HepG2 (cell line): Measurements from ENCODE around the gene NIPAL4. TPM values are rescaled to one million over a fixed set of nuclear protein-coding genes. Genes with fewer than 3 reads are reported as not detected.

Experiments
- ATAC-seq: fragments of 200-7000 bp; cut with Tn5 transposase; 3 replicates; pipeline ENCODE4 v1.9.1; 2020; ENCODE audit warnings: mild to moderate bottlenecking, moderate library complexity
- BruUV-seq: library from RNA; stranded (reverse); fragments of 400-500 nt; replicated peaks from 2 replicates; lab custom pipeline; 2021; lab: Mats Ljungman, UMichigan
- CTCF ChIA-PET: fragments of 300-600 bp; formaldehyde crosslinking; extraction: SDS; loops from one replicate; lab custom pipeline; 2021; ENCODE audit warnings: low total read pairs, inconsistent platforms, low intra/inter-chr PET ratio; lab: Yijun Ruan, JAX
- POLR2A ChIA-PET: fragments of 350-600 bp; sonication (Branson Sonifier 250); formaldehyde crosslinking; loops from one replicate; lab custom pipeline; 2020; ENCODE audit warnings: antibody characterized with exemption, inconsistent platforms; lab: Yijun Ruan, JAX
- DNase-seq: peaks from one replicate; pipeline ENCODE4 v3.0.0-alpha.2; 2015; ENCODE audit warnings: low spot score
- FAIRE-seq: peaks from 3 replicates; lab custom pipeline; 2011; peaks lifted over from hg19 to GRCh38; lab: Jason Lieb, UNC
- H2AFZ ChIP-seq: one replicate; pipeline ENCODE4 v1.6.1; 2011; ENCODE audit warnings: low read length, inconsistent platforms
- H3K27ac ChIP-seq: fragments of 300-600 bp; 3 replicates; pipeline ENCODE4 v1.8.0; 2011; ENCODE audit warnings: mixed run types, mild to moderate bottlenecking, mixed read lengths, low read length, inconsistent platforms; ENCODE audit not compliant: insufficient read depth; ENCODE audit errors: extremely low read length
- H3K27me3 ChIP-seq, 2 experiments: fragments of 200-600 bp in 1 of 2; 2 replicates in 1 of 2; 3 replicates in 1 of 2; pipeline versions ENCODE4 v1.6.0 to v1.8.0; 2011; ENCODE audit warnings: low read length in 2 of 2, mild to moderate bottlenecking in 2 of 2, moderate library complexity in 2 of 2, inconsistent platforms in 1 of 2; ENCODE audit not compliant: insufficient read depth in 2 of 2, control insufficient read depth in 1 of 2
- H3K36me3 ChIP-seq, 2 experiments: fragments of 200-600 bp in 1 of 2; replicated peaks in 1 of 2; 2 replicates in 1 of 2; 3 replicates in 1 of 2; pipeline versions ENCODE4 v1.5.1 to v1.8.0; 2011; ENCODE audit warnings: low read length in 2 of 2, inconsistent platforms in 1 of 2; ENCODE audit not compliant: insufficient read depth in 2 of 2, control insufficient read depth in 1 of 2
- H3K4me1 ChIP-seq: 2 replicates; pipeline ENCODE4 v1.5.1; 2012; ENCODE audit warnings: low read length, inconsistent platforms; ENCODE audit not compliant: insufficient read depth
- H3K4me2 ChIP-seq: 2 replicates; pipeline ENCODE4 v1.6.0; 2011; ENCODE audit warnings: low read depth, low read length, inconsistent platforms
- H3K4me3 ChIP-seq, 3 experiments: fragments of 200-600 bp in 1 of 3; sonication (generic), shearing (Covaris generic) in 1 of 3; replicated peaks in 1 of 3; 2 replicates each; pipeline ENCODE4 v1.5.1; 2011 to 2016; ENCODE audit warnings: low read length in 3 of 3, inconsistent platforms in 2 of 3, low read depth in 2 of 3, mild to moderate bottlenecking in 2 of 3, control low read depth in 1 of 3, mixed read lengths in 1 of 3; ENCODE audit not compliant: insufficient read depth in 1 of 3
- H3K79me2 ChIP-seq: one replicate; pipeline ENCODE4 v1.6.1; 2011; ENCODE audit warnings: low read length, inconsistent platforms; ENCODE audit not compliant: insufficient read depth
- H3K9ac ChIP-seq: 2 replicates; pipeline ENCODE4 v1.6.0; 2011; ENCODE audit warnings: mild to moderate bottlenecking, low read depth, low read length, inconsistent platforms; ENCODE audit not compliant: insufficient read depth
- H3K9me3 ChIP-seq: 2 replicates; pipeline ENCODE4 v1.5.1; 2012; ENCODE audit warnings: mild to moderate bottlenecking, low read length
- H4K20me1 ChIP-seq: 2 replicates; pipeline ENCODE4 v1.6.0; 2011; ENCODE audit warnings: inconsistent platforms, mild to moderate bottlenecking, low read length, moderate library complexity; ENCODE audit not compliant: insufficient read depth
- E2F1 ChIP-seq: sonication (generic); formaldehyde crosslinking; IDR thresholded peaks from 2 replicates; pipeline ENCODE4 v1.5.0; 2020; ENCODE audit warnings: missing genetic modification reagents
- KAT8 ChIP-seq: IDR thresholded peaks from 2 replicates; pipeline ENCODE4 v1.6.1; 2016; ENCODE audit warnings: missing genetic modification reagents, missing compliant biosample characterization
- NR2F6 ChIP-seq, 2 experiments: IDR thresholded peaks; 2 replicates each; pipeline ENCODE4 v1.6.1; 2016; ENCODE audit warnings: antibody characterized with exemption in 1 of 2, mild to moderate bottlenecking in 1 of 2
- SATB2 ChIP-seq: sonication (generic); formaldehyde crosslinking; IDR thresholded peaks from 2 replicates; pipeline ENCODE4 v1.5.0; 2020; ENCODE audit warnings: missing genetic modification reagents
- STAG1 ChIP-seq: sonication (generic); formaldehyde crosslinking; IDR thresholded peaks from 2 replicates; pipeline ENCODE4 v1.4.0; 2020; ENCODE audit warnings: missing genetic modification reagents
- TEAD2 ChIP-seq: sonication (generic); formaldehyde crosslinking; IDR thresholded peaks from 2 replicates; pipeline ENCODE4 v1.9.0; 2021; ENCODE audit warnings: missing genetic modification reagents
- ZNF407 ChIP-seq: sonication (generic); formaldehyde crosslinking; IDR thresholded peaks from one replicate; pipeline ENCODE4 v1.5.1; 2020; ENCODE audit warnings: mild to moderate bottlenecking, missing genetic modification reagents; ENCODE audit errors: not compliant biosample characterization
- WGBS: methylation state at CpG from one replicate; pipeline ENCODE4 v1.1.6; 2017; ENCODE audit warnings: low lambda C conversion rate; 5-methylcytosine and 5-hydroxymethylcytosine counted together
- in situ Hi-C: cut with HindIII; loops from 2 replicates; pipeline ENCODE4 v1.10.0; 2017; ENCODE audit warnings: low pct_unique_long_range_greater_than_20kb; ENCODE audit not compliant: extremely low pct_ligation_motif_present
- intact Hi-C: fragments of 100-400 bp; cut with micrococcal nuclease; formaldehyde crosslinking; loops from one replicate; pipeline ENCODE4 v1.10.0; 2022; ENCODE audit not compliant: unreplicated experiment
- polyA plus RNA-seq, 8 experiments: library from polyadenylated mRNA; depleted of rRNA in 3 of 8; stranded (reverse) in 7 of 8; unstranded in 1 of 8; fragments of >200 nt; fragmentation: Illumina TruSeq in 4 of 8; extraction: Trizol in 4 of 8; gene quantifications; 2 replicates each; pipeline versions ENCODE4 v1.2.1 to v1.2.3, GENCODE V29; 2011 to 2016; ENCODE audit warnings: low read depth in 4 of 8, missing spikeins in 1 of 8, mixed read lengths in 1 of 8; ENCODE audit not compliant: insufficient read depth in 1 of 8
- total RNA-seq, 5 experiments: library from RNA; depleted of rRNA; stranded (reverse); fragments of >200 nt; fragmentation: Illumina TruSeq; extraction: Trizol; gene quantifications; 2 replicates each; pipeline ENCODE4 v1.2.3, GENCODE V29; 2016; ENCODE audit warnings: low read depth in 1 of 5
- TF ChIP-seq, protein P1 (sequence below): fragments of 450-650 bp; IDR thresholded peaks from 2 replicates; pipeline ENCODE4 v1.6.1; 2017; ENCODE audit warnings: mild to moderate bottlenecking
- TF ChIP-seq, protein P2 (sequence below): sonication (generic); formaldehyde crosslinking; IDR thresholded peaks from 2 replicates; pipeline ENCODE4 v1.4.0; 2020; ENCODE audit warnings: mild to moderate bottlenecking, low read depth, missing genetic modification reagents
- TF ChIP-seq, protein P3 (sequence below): IDR thresholded peaks from 2 replicates; pipeline ENCODE4 v1.6.1; 2016

NIPAL4 gene
- total and polyA plus RNA-seq, 2 of the 13 experiments (the other 11 are each of a cell fraction or from before 2014, with no cell fraction given): not detected

DNA sequence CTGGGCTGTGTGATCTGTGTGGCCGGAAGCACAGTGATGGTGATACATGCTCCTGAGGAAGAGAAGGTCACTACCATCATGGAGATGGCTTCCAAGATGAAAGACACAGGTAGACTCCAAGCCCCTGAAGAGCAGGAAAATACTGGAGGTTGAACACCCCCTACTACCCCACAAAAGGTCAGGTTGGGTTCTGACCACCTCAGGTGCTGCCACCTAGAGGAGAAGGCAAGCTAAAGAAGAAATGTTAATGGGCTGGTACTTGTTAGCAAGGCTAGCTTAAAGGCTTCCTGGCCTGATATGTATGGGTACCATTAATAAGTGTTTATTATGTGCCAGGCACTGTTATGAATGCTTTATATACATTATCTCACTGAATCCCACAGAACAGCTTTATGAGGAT lies 11.7 kb downstream of the NIPAL4 start:
- H3K4me2 ChIP-seq: no peak overlapping the region
- POLR2A ChIA-PET: no interaction called here
- H3K36me3 ChIP-seq: no peaks in the 10 kb centered on the region
- FAIRE-seq (peak; percentile 36), DNase-seq (peak; percentile 30), ATAC-seq (peak; percentile 77)
- H4K20me1 ChIP-seq: no peaks in the 10 kb centered on the region
- H3K4me1 ChIP-seq: peaks cover 2% of the 10 kb centered on the region
- 100% methylated on average over 1 of the region's 1 CpG for WGBS
- no TSS peak for BruUV-seq
- H3K79me2 ChIP-seq: no peaks in the 10 kb centered on the region
- intact Hi-C loops: no loop called here
- H3K9me3 ChIP-seq: no peaks in the 10 kb centered on the region
- no peak overlapping the region for H3K4me3 ChIP-seq
- no peaks in the 10 kb centered on the region for H3K27me3 ChIP-seq
- no peak overlapping the region for H2AFZ ChIP-seq
- CTCF ChIA-PET: interaction anchor here (1.0 kb wide), 1 partner anchor 129 kb away, joined by 3 read pairs; no protein-coding TSS in a partner anchor
- in situ Hi-C loops: no loop called here
- H3K9ac ChIP-seq: no peak overlapping the region
- H3K27ac ChIP-seq: no peak overlapping the region
- TF ChIP-seq, protein P1, sequence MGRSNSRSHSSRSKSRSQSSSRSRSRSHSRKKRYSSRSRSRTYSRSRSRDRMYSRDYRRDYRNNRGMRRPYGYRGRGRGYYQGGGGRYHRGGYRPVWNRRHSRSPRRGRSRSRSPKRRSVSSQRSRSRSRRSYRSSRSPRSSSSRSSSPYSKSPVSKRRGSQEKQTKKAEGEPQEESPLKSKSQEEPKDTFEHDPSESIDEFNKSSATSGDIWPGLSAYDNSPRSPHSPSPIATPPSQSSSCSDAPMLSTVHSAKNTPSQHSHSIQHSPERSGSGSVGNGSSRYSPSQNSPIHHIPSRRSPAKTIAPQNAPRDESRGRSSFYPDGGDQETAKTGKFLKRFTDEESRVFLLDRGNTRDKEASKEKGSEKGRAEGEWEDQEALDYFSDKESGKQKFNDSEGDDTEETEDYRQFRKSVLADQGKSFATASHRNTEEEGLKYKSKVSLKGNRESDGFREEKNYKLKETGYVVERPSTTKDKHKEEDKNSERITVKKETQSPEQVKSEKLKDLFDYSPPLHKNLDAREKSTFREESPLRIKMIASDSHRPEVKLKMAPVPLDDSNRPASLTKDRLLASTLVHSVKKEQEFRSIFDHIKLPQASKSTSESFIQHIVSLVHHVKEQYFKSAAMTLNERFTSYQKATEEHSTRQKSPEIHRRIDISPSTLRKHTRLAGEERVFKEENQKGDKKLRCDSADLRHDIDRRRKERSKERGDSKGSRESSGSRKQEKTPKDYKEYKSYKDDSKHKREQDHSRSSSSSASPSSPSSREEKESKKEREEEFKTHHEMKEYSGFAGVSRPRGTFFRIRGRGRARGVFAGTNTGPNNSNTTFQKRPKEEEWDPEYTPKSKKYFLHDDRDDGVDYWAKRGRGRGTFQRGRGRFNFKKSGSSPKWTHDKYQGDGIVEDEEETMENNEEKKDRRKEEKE: no peak
- TF ChIP-seq, protein P2, sequence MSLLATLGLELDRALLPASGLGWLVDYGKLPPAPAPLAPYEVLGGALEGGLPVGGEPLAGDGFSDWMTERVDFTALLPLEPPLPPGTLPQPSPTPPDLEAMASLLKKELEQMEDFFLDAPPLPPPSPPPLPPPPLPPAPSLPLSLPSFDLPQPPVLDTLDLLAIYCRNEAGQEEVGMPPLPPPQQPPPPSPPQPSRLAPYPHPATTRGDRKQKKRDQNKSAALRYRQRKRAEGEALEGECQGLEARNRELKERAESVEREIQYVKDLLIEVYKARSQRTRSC (CRISPR knock-in tag): no peak
- TF ChIP-seq E2F1: no peak
- TF ChIP-seq, protein P3, sequence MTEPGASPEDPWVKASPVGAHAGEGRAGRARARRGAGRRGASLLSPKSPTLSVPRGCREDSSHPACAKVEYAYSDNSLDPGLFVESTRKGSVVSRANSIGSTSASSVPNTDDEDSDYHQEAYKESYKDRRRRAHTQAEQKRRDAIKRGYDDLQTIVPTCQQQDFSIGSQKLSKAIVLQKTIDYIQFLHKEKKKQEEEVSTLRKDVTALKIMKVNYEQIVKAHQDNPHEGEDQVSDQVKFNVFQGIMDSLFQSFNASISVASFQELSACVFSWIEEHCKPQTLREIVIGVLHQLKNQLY (CRISPR knock-in tag): no peak
- TF ChIP-seq NR2F6 (IDR thresholded peaks at IDR 0.05): 0 out of 2 replicates have a peak, but pooled peaks have one; percentile 12
- no peak for TF ChIP-seq NR2F6 (CRISPR knock-in tag; IDR thresholded peaks at IDR 0.05)
- no peak for TF ChIP-seq SATB2 (CRISPR knock-in tag)
- no peak for TF ChIP-seq ZNF407 (CRISPR knock-in tag)
- no peak for TF ChIP-seq KAT8 (CRISPR knock-in tag)
- TF ChIP-seq TEAD2 (CRISPR knock-in tag): no peak
- TF ChIP-seq STAG1 (CRISPR knock-in tag): peak; percentile 50
